OCI-LY7 (cell line): Measurements from ENCODE around the gene OR1A2. TPM values are rescaled to one million over a fixed set of nuclear protein-coding genes. Genes with fewer than 3 reads are reported as not detected.
"Not testable (repeated sequence)": the region's sequence is repeated elsewhere in the genome, so short reads cannot be mapped to it uniquely, and the experiment has no call there.

Experiments
- BruUV-seq: library from RNA; stranded (reverse); fragments of 400-500 nt; replicated peaks from 2 replicates; lab custom pipeline; 2021; lab: Mats Ljungman, UMichigan
- CTCF ChIA-PET: fragments of 300-600 bp; sonication (Branson Sonifier 250); formaldehyde crosslinking; loops from one replicate; lab custom pipeline; 2022; ENCODE audit warnings: antibody characterized with exemption; ENCODE audit not compliant: unreplicated experiment; lab: Charles Lee
- POLR2A ChIA-PET: fragments of 300-600 bp; sonication (Branson Sonifier 250); formaldehyde crosslinking; loops from one replicate; lab custom pipeline; 2022; ENCODE audit warnings: antibody characterized with exemption; lab: Charles Lee
- DNase-seq: peaks from one replicate; pipeline ENCODE4 v3.0.0-alpha.2; 2015; ENCODE audit warnings: low spot score
- H2AFZ ChIP-seq: fragments of 200-600 bp; sonication (generic), shearing (Covaris generic); 2 replicates; pipeline ENCODE4 v1.6.1; 2014; ENCODE audit warnings: mild to moderate bottlenecking, antibody characterized with exemption, low read length, moderate library complexity
- H3K27ac ChIP-seq: fragments of 200-600 bp; sonication (generic); 2 replicates; pipeline ENCODE4 v1.5.1; 2014; ENCODE audit warnings: mixed run types, low read depth, mild to moderate bottlenecking, moderate library complexity, low read length, inconsistent platforms; ENCODE audit not compliant: poor library complexity, severe bottlenecking
- H3K36me3 ChIP-seq: fragments of 200-600 bp; sonication (generic); 2 replicates; pipeline ENCODE4 v1.6.1; 2014; ENCODE audit warnings: mild to moderate bottlenecking, antibody characterized with exemption, low read length, moderate library complexity, mixed read lengths; ENCODE audit not compliant: insufficient read depth
- H3K4me1 ChIP-seq: fragments of 200-600 bp; sonication (generic); 2 replicates; pipeline ENCODE4 v1.5.1; 2014; ENCODE audit warnings: mild to moderate bottlenecking, low read length; ENCODE audit not compliant: insufficient read depth, poor library complexity, severe bottlenecking
- H3K4me2 ChIP-seq: fragments of 200-600 bp; sonication (generic); 2 replicates; pipeline ENCODE4 v1.6.1; 2014; ENCODE audit warnings: mild to moderate bottlenecking, low read length
- H3K4me3 ChIP-seq: fragments of 200-600 bp; sonication (generic); 2 replicates; pipeline ENCODE4 v1.5.1; 2014; ENCODE audit warnings: mild to moderate bottlenecking, low read depth, low read length; ENCODE audit not compliant: poor library complexity, severe bottlenecking
- H3K79me2 ChIP-seq: fragments of 200-600 bp; sonication (generic); 2 replicates; pipeline ENCODE4 v1.6.1; 2016; ENCODE audit warnings: low read depth, mild to moderate bottlenecking, low read length, moderate library complexity, mixed read lengths; ENCODE audit not compliant: insufficient read depth
- H3K9me2 ChIP-seq: fragments of 200-600 bp; sonication (generic); 2 replicates; pipeline ENCODE4 v1.6.1; 2016; ENCODE audit warnings: mild to moderate bottlenecking, low read length, mixed read lengths; ENCODE audit not compliant: insufficient read depth
- H3K9me3 ChIP-seq: fragments of 200-600 bp; sonication (generic); 2 replicates; pipeline ENCODE4 v1.6.1; 2014; ENCODE audit warnings: mild to moderate bottlenecking, mixed run types, low read length, mixed read lengths
- H4K20me1 ChIP-seq: fragments of 200-600 bp; sonication (generic); 2 replicates; pipeline ENCODE4 v1.6.1; 2014; ENCODE audit warnings: mild to moderate bottlenecking, antibody characterized with exemption, low read length, moderate library complexity, mixed read lengths; ENCODE audit not compliant: insufficient read depth
- CTCF ChIP-seq: fragments of 200-600 bp; sonication (generic); conservative IDR thresholded peaks from 2 replicates; pipeline ENCODE4 v1.5.1; 2014; ENCODE audit warnings: mild to moderate bottlenecking, antibody characterized with exemption, low read length, moderate library complexity, mixed read lengths
- EZH2phosphoT487 ChIP-seq: fragments of 200-600 bp; sonication (generic); IDR thresholded peaks from 2 replicates; pipeline ENCODE4 v1.6.1; 2018; ENCODE audit warnings: low read depth, borderline replicate concordance, mild to moderate bottlenecking, mixed run types, antibody characterized with exemption, low read length, moderate library complexity, mixed read lengths
- intact Hi-C: fragments of 100-400 bp; cut with micrococcal nuclease; formaldehyde crosslinking; loops from one replicate; pipeline ENCODE4 v1.10.0; 2022; ENCODE audit not compliant: unreplicated experiment
- total RNA-seq, 2 experiments: library from RNA; depleted of rRNA in 1 of 2; stranded (reverse); fragments of >200 nt in 1 of 2; shearing (Covaris generic) in 1 of 2; gene quantifications; 2 replicates each; pipeline ENCODE4 v1.2.3, GENCODE V29; 2014 to 2022

The OR1A2 gene
- total RNA-seq, 2 experiments from 2014 or later = not detected

GRCh38 chr17:3213001-3213400, 15.7 kb downstream of the OR1A2 start:
- no peaks in the 10 kb centered on the region for H3K4me1 ChIP-seq
- no peak overlapping the region for H3K4me3 ChIP-seq
- H3K79me2 ChIP-seq = no peaks in the 10 kb centered on the region
- intact Hi-C loops = no loop called here
- no TSS peak for BruUV-seq
- H3K9me2 ChIP-seq = no peaks in the 10 kb centered on the region
- no peak overlapping the region for H3K4me2 ChIP-seq
- peak overlapping the region; percentile 39; the same call in 1 of the 2 replicates for H2AFZ ChIP-seq
- H3K27ac ChIP-seq = no peak overlapping the region
- CTCF ChIA-PET = no interaction called here
- no peak for DNase-seq
- TF ChIP-seq EZH2phosphoT487 = no peak
- TF ChIP-seq CTCF = no peak
- POLR2A ChIA-PET = no interaction called here
- peaks cover 3% of the 10 kb centered on the region; the same call in 1 of the 2 replicates for H3K9me3 ChIP-seq
- no peaks in the 10 kb centered on the region for H3K36me3 ChIP-seq
- H4K20me1 ChIP-seq = no peaks in the 10 kb centered on the region

- Histone ChIP-seq H3K36me3 (no peaks in the 10 kb centered on the region), H4K20me1 (no peaks in the 10 kb centered on the region), H3K4me2 (no peak overlapping the region), H3K9me2 (no peaks in the 10 kb centered on the region), H3K4me3 (no peak overlapping the region), H3K4me1 (no peaks in the 10 kb centered on the region), H2AFZ (peak overlapping the region; percentile 39; the same call in 1 of the 2 replicates), H3K79me2 (no peaks in the 10 kb centered on the region), H3K27ac (no peak overlapping the region), H3K9me3 (peaks cover 3% of the 10 kb centered on the region; the same call in 1 of the 2 replicates)
- ChIA-PET POLR2A (no interaction called here), CTCF (no interaction called here)
- TF ChIP-seq EZH2phosphoT487 (no peak), CTCF (no peak)
- BruUV-seq = no TSS peak
- no peak for DNase-seq
- intact Hi-C loops = no loop called here
These were observed 16.3 kb downstream of the OR1A2 start for GRCh38 chr17:3213587-3213986.

- intact Hi-C loops, H3K79me2 ChIP-seq, H3K36me3 ChIP-seq, H3K9me2 ChIP-seq, H4K20me1 ChIP-seq, BruUV-seq, H3K4me3 ChIP-seq, H3K9me3 ChIP-seq, CTCF ChIA-PET, DNase-seq: not testable (repeated sequence)
- 0 out of 2 replicates have a peak overlapping the region, but pooled peaks have one; percentile 32 for H3K4me2 ChIP-seq
- peaks cover 28% of the 10 kb centered on the region for H3K4me1 ChIP-seq
- H3K27ac ChIP-seq = peak overlapping the region; percentile 5
- POLR2A ChIA-PET = interaction anchor here (0.5 kb wide), 1 partner anchor 1415 kb away, joined by 4 read pairs; no protein-coding TSS in a partner anchor
- H2AFZ ChIP-seq = peak overlapping the region; percentile 40; the same call in 1 of the 2 replicates
These were observed 22.7 kb downstream of the OR1A2 start for GRCh38 chr17:3219978-3220377.
